Gastrocnemius medialis (tissue), 4 donors: ENCODE data around the gene PLA2G4A. TPM values are rescaled to one million over a fixed set of nuclear protein-coding genes. Genes with fewer than 3 reads are reported as not detected.

Source experiments
- ATAC-seq, 2 donors: fragments of 150-250 bp; one replicate each; pipeline ENCODE4 v1.9.1; 2016
- DNase-seq, 2 donors: peaks; one replicate each; pipeline ENCODE4 v3.0.0-alpha.2; 2019
- H3K27ac ChIP-seq, 4 donors: fragments of 200-600 bp; sonication (generic); 1 replicate in 1 of 4; 2 replicates in 3 of 4; pipeline ENCODE4 v1.5.1; 2016 to 2018; ENCODE audit warnings: mild to moderate bottlenecking in 2 of 4, moderate library complexity in 1 of 4
- H3K27me3 ChIP-seq, 3 donors: fragments of 200-600 bp; sonication (generic) in 2 of 3; 1 replicate in 1 of 3; 2 replicates in 2 of 3; pipeline versions ENCODE4 v1.5.1 to v1.6.0; 2016 to 2019; ENCODE audit warnings: mild to moderate bottlenecking in 1 of 3, moderate library complexity in 1 of 3
- H3K36me3 ChIP-seq, 2 donors: fragments of 200-600 bp; sonication (generic) in 1 of 2; one replicate each; pipeline ENCODE4 v1.5.1; 2017 to 2018
- H3K4me1 ChIP-seq, 2 donors: fragments of 200-600 bp; sonication (generic) in 1 of 2; one replicate each; pipeline ENCODE4 v1.5.1; 2016 to 2017; ENCODE audit warnings: mild to moderate bottlenecking in 2 of 2
- H3K4me3 ChIP-seq, 4 donors: fragments of 200-600 bp; sonication (generic) in 3 of 4; 1 replicate in 1 of 4; 2 replicates in 3 of 4; pipeline ENCODE4 v1.5.1; 2016 to 2019; ENCODE audit warnings: mild to moderate bottlenecking in 2 of 4
- H3K9me3 ChIP-seq, 3 donors: fragments of 200-600 bp; sonication (generic) in 2 of 3; 1 replicate in 1 of 3; 2 replicates in 2 of 3; pipeline ENCODE4 v1.5.1; 2016 to 2019
- CTCF ChIP-seq, 5 experiments: fragments of 450-650 bp in 3 of 5; fragments of 200-600 bp in 2 of 5; sonication (generic) in 2 of 5; IDR thresholded peaks in 4 of 5; conservative IDR thresholded peaks in 1 of 5; 1 replicate in 4 of 5; 2 replicates in 1 of 5; pipeline ENCODE4 v1.5.1; 2016 to 2019; ENCODE audit warnings: antibody characterized with exemption in 5 of 5, mild to moderate bottlenecking in 3 of 5, moderate library complexity in 3 of 5
- POLR2A ChIP-seq, 2 donors: fragments of 450-650 bp; IDR thresholded peaks; one replicate each; pipeline ENCODE4 v1.6.1; 2017; ENCODE audit warnings: antibody characterized with exemption in 2 of 2, mild to moderate bottlenecking in 2 of 2, moderate library complexity in 2 of 2
- in situ Hi-C, 4 donors: fragments of 200-750 bp; cut with MboI; loops; one replicate each; pipeline versions ENCODE4 v1.15.0 to v1.8.0; 2017; ENCODE audit warnings: low sequenced_read_pairs in 4 of 4
- intact Hi-C: fragments of 100-400 bp; cut with DNase I; formaldehyde crosslinking; loops from one replicate; pipeline ENCODE4 v1.15.1; 2023; ENCODE audit warnings: low total_unique reads
- total RNA-seq, 4 donors: library from RNA; depleted of rRNA; stranded (reverse); fragments of >200 nt; gene quantifications; one replicate each; pipeline versions ENCODE4 v1.1.0 to v1.2.3, GENCODE V29; 2016

Gene PLA2G4A
- total RNA-seq, 4 donors from 2014 or later = 0.44 to 0.95 (median 0.75) TPM

DNA sequence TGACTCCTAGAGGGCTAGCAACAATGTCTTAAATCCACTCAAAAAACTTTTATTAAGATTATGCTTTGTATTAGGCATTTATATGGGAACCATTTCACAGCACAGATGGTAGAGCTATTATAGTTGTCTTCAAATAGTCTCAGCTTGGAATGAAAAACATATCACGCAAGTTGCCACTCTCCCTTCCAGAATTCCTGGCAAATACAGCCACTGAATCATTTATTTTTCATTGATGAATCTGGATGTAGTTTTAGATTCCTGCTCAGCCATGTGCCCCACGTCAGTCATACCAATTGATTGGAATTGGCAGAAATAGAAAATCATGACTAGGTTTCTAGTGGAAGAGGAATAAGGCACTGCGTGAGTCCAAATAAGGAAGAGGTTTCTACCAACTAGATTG lies 165.2 kb downstream of the PLA2G4A start:
- in situ Hi-C loops (loop anchor here in 3 of 4 donors (25.0 kb wide), 3 partner anchors 282 to 507 kb away; no protein-coding TSS in a partner anchor), intact Hi-C loops (no loop called here)
- ATAC-seq (no peak), DNase-seq (no peak)
- Histone ChIP-seq H3K4me1 (no peaks in the 10 kb centered on the region), H3K9me3 (no peaks in the 10 kb centered on the region), H3K36me3 (no peaks in the 10 kb centered on the region), H3K27me3 (no peaks in the 10 kb centered on the region), H3K27ac (no peak overlapping the region), H3K4me3 (no peak overlapping the region)
- TF ChIP-seq POLR2A (IDR thresholded peaks at IDR 0.05) (no peak), CTCF (IDR thresholded peaks at IDR 0.05 in 4 of 5, conservative IDR thresholded peaks at IDR 0.05 in 1 of 5) (no peak)

GRCh38 chr1:186994897-186995296 lies 166.1 kb downstream of the PLA2G4A start:
- Histone ChIP-seq H3K27ac (no peak overlapping the region), H3K4me3 (no peak overlapping the region), H3K36me3 (no peaks in the 10 kb centered on the region), H3K9me3 (no peaks in the 10 kb centered on the region), H3K4me1 (no peaks in the 10 kb centered on the region), H3K27me3 (no peaks in the 10 kb centered on the region)
- intact Hi-C loops (no loop called here), in situ Hi-C loops (loop anchor here in 3 of 4 donors (25.0 kb wide), 3 partner anchors 283 to 508 kb away; no protein-coding TSS in a partner anchor)
- DNase-seq (no peak), ATAC-seq (no peak)
- no peak for TF ChIP-seq CTCF (IDR thresholded peaks at IDR 0.05 in 4 of 5, conservative IDR thresholded peaks at IDR 0.05 in 1 of 5)
- no peak for TF ChIP-seq POLR2A (IDR thresholded peaks at IDR 0.05)

- Histone ChIP-seq H3K36me3 (no peaks in the 10 kb centered on the region), H3K4me3 (no peak overlapping the region), H3K27ac (no peak overlapping the region), H3K9me3 (no peaks in the 10 kb centered on the region), H3K4me1 (no peaks in the 10 kb centered on the region), H3K27me3 (no peaks in the 10 kb centered on the region)
- no peak for TF ChIP-seq CTCF (IDR thresholded peaks at IDR 0.05 in 4 of 5, conservative IDR thresholded peaks at IDR 0.05 in 1 of 5)
- TF ChIP-seq POLR2A (IDR thresholded peaks at IDR 0.05) = no peak
- no peak for DNase-seq
- in situ Hi-C loops (loop anchor here in 3 of 4 donors (25.0 kb wide), 3 partner anchors 285 to 510 kb away; no protein-coding TSS in a partner anchor), intact Hi-C loops (no loop called here)
- ATAC-seq = no peak
Observed at GRCh38 chr1:186996816-186997215, 168.1 kb downstream of the PLA2G4A start.

- Histone ChIP-seq H3K27ac (no peak overlapping the region), H3K9me3 (no peaks in the 10 kb centered on the region), H3K4me1 (no peaks in the 10 kb centered on the region), H3K4me3 (no peak overlapping the region), H3K36me3 (no peaks in the 10 kb centered on the region), H3K27me3 (no peaks in the 10 kb centered on the region)
- intact Hi-C loops (no loop called here), in situ Hi-C loops (loop anchor here in 3 of 4 donors (25.0 kb wide), 3 partner anchors 286 to 511 kb away; no protein-coding TSS in a partner anchor)
- TF ChIP-seq POLR2A (IDR thresholded peaks at IDR 0.05) (no peak), CTCF (IDR thresholded peaks at IDR 0.05 in 4 of 5, conservative IDR thresholded peaks at IDR 0.05 in 1 of 5) (no peak)
- no peak for ATAC-seq
- DNase-seq = no peak
Observed at GRCh38 chr1:186997877-186998276, 169.1 kb downstream of the PLA2G4A start.

DNA sequence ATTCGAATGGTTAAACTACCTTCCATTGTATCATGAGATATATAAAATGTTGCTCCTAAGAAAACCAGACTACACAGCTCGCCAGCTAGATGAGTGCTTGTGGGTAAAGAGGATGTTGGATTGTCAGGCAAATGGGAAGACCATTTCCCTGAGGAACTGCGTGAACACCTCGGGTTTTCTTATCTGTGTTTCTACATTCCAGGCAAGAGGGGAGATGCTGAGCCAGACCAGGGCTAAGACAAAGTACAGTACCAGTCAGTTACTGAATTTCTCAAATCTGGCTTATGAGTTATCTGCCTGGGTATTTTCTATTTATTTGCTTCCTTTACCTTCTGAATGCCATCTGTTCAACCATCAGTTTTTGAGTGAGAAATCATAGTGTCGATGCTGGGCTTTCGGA lies 170.8 kb downstream of the PLA2G4A start:
- ATAC-seq (no peak), DNase-seq (no peak)
- Histone ChIP-seq H3K4me3 (no peak overlapping the region), H3K36me3 (no peaks in the 10 kb centered on the region), H3K9me3 (no peaks in the 10 kb centered on the region), H3K27me3 (no peaks in the 10 kb centered on the region), H3K27ac (no peak overlapping the region), H3K4me1 (no peaks in the 10 kb centered on the region)
- in situ Hi-C loops = loop anchor here in 3 of 4 donors (25.0 kb wide), 3 partner anchors 287 to 512 kb away; no protein-coding TSS in a partner anchor
- intact Hi-C loops = no loop called here
- no peak for TF ChIP-seq CTCF (IDR thresholded peaks at IDR 0.05 in 4 of 5, conservative IDR thresholded peaks at IDR 0.05 in 1 of 5)
- no peak for TF ChIP-seq POLR2A (IDR thresholded peaks at IDR 0.05)
